Stimulated activated CD4-positive, alpha-beta T cell treated with anti-CD3 and anti-CD28 coated beads, Interleukin-2, amount 100 ng/mL, for 4 hours (primary cell): Measurements from ENCODE around the gene CEP57.
"Not testable (repeated sequence)": the region's sequence is repeated elsewhere in the genome, so short reads cannot be mapped to it uniquely, and the experiment has no call there.

Experiments
- DNase-seq: peaks from one replicate; pipeline ENCODE4 v3.0.0-alpha.2; 2020; ENCODE audit warnings: low read depth

CEP57 gene

DNA sequence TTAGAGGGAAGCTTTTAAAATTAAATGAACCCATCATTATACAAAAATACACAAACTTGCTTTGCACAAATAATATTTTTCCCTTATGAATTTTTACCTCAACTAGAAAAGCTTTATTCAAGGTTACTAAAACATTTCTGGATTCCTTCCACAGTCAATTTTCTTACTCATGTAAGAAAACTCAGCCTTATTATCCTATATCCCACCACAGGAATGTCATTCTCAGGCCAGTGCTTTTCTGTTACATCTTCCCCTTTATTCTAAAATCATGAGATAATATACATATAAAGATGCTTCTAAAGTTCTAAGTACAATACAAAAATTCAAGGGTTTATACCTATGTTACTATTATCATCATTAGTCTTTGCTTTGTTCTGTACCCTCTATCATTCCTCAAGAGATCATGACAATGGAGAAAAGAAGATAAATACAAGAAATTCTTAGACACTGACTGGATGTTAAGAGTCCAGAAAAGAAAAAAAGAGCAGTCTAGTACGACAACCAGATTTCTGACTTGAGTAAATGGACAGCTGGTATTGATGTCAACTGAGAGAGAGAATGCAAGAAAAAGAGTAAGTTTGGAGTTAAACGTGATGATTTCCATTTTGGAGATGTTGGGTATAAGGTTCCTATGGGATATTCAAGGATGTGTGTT is 73.3 kb downstream of the CEP57 start:
- no peak for DNase-seq

DNA sequence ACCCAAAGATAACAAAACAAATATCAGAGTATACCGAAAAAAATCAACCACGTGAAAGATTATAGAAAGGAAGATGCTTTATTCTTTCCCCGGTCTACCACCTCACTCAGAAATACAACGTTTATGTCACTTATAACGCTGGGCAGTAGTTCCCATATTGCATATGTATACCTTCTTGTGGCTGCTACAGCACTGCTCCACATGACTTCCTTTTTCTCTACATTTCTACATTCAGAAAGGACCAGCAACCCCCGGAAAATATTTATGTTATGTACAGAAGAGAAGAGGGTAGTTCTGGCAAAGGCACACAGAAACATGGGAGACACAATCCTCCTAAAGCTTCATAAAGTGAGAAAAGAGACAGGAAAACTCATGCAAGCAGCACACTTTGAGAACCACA is 76.8 kb downstream of the CEP57 start:
- no peak for DNase-seq

DNA sequence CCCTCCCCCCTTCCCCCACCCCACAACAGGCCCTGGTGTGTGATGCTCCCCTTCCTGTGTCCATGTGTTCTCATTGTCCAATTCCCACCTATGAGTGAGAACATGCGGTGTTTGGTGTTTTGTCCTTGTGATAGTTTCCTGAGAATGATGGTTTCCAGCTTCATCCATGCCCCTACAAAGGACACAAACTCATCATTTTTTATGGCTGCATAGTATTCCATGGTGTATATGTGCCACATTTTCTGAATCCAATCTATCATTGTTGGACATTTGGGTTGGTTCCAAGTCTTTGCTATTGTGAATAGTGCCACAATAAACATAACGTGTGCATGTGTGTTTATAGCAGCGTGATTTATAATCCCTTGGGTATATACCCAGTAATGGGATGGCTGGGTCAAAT is 80.6 kb downstream of the CEP57 start:
- not testable (repeated sequence) for DNase-seq

DNA sequence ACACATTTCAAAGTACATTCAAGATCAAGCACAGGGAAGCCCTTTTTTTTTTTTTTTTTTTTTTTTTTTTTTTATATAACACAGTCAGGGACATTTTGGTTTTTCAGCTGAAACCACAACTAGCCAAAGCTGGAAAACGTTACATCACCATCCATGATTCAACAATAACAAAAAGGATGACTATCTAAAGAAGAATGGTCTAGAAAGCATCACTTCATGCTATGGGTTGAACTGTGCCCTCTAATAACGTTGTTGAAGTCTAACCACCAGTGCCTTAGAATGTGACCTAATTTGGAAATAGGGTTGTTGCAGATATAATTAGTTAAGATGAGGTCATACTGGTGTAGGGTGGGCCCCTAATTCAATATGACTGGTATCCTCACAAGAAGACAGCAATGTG is 87.0 kb downstream of the CEP57 start:
- no peak for DNase-seq
